Central memory CD4-positive, alpha-beta T cell (primary cell): ENCODE measurements around the gene FLOT1.

Source experiments
- DNase-seq: peaks from one replicate; pipeline ENCODE4 v3.0.0; 2022

Gene FLOT1

GRCh38 chr6:30678964-30679726 lies 63.3 kb downstream of the FLOT1 start:
- DNase-seq, result peak; percentile 87
